Sigmoid colon (tissue), 7 donors: Measurements from ENCODE around the gene ZNF302. TPM values are rescaled to one million over a fixed set of nuclear protein-coding genes. Genes with fewer than 3 reads are reported as not detected.

ENCODE experiments used
- DNase-seq: peaks from one replicate; pipeline ENCODE4 v3.0.0-alpha.2; 2019
- H3K27ac ChIP-seq, 4 donors: fragments of 200-600 bp; sonication (generic); one replicate each; pipeline ENCODE4 v1.5.1; 2016 to 2019; ENCODE audit warnings: mild to moderate bottlenecking in 1 of 4
- H3K27me3 ChIP-seq, 3 donors: fragments of 200-600 bp; sonication (generic); one replicate each; pipeline ENCODE4 v1.5.1; 2019; ENCODE audit warnings: mild to moderate bottlenecking in 1 of 3
- H3K36me3 ChIP-seq, 4 donors: fragments of 200-600 bp; sonication (generic); one replicate each; pipeline ENCODE4 v1.5.1; 2016 to 2019
- H3K4me1 ChIP-seq, 4 donors: fragments of 200-600 bp; sonication (generic); one replicate each; pipeline ENCODE4 v1.5.1; 2017 to 2019
- H3K4me3 ChIP-seq, 4 donors: fragments of 200-600 bp; sonication (generic); one replicate each; pipeline ENCODE4 v1.5.1; 2017 to 2019; ENCODE audit warnings: mild to moderate bottlenecking in 2 of 4, moderate library complexity in 1 of 4
- H3K9me3 ChIP-seq, 4 donors: fragments of 200-600 bp in 3 of 4; sonication (generic) in 3 of 4; one replicate each; pipeline versions ENCODE4 v1.5.1 to v1.6.1; 2013 to 2019
- CTCF ChIP-seq, 4 experiments: fragments of 450-650 bp in 3 of 4; fragments of 200-600 bp in 1 of 4; IDR thresholded peaks; one replicate each; pipeline ENCODE4 v1.5.1; 2016 to 2019; ENCODE audit warnings: antibody characterized with exemption in 4 of 4, mild to moderate bottlenecking in 3 of 4, moderate library complexity in 2 of 4
- EP300 ChIP-seq, 4 donors: sonication (generic); formaldehyde crosslinking; IDR thresholded peaks; one replicate each; pipeline ENCODE4 v1.6.1; 2017; ENCODE audit warnings: antibody characterized with exemption in 4 of 4
- POLR2A ChIP-seq, 2 donors: fragments of 450-650 bp; IDR thresholded peaks; one replicate each; pipeline ENCODE4 v1.6.1; 2016; ENCODE audit warnings: antibody characterized with exemption in 2 of 2, mild to moderate bottlenecking in 2 of 2, moderate library complexity in 2 of 2
- POLR2AphosphoS5 ChIP-seq, 4 donors: sonication (generic); formaldehyde crosslinking; IDR thresholded peaks; one replicate each; pipeline ENCODE4 v1.6.1; 2017; ENCODE audit warnings: antibody characterized with exemption in 4 of 4
- WGBS, 2 donors: extraction: QIAGEN DNeasy Blood & Tissue Kit; methylation state at CpG; one replicate each; pipeline ENCODE4 v1.1.7; 2013; 5-methylcytosine and 5-hydroxymethylcytosine counted together
- intact Hi-C: fragments of 100-400 bp; cut with DNase I; formaldehyde crosslinking; loops from one replicate; pipeline ENCODE4 v1.15.1; 2023
- polyA plus RNA-seq, 3 donors: library from polyadenylated mRNA; stranded (reverse); fragments of 200-250 nt; gene quantifications; one replicate each; pipeline ENCODE4 v1.2.3, GENCODE V29; 2013
- total RNA-seq, 4 donors: library from RNA; depleted of rRNA; stranded (reverse); fragments of >200 nt; gene quantifications; one replicate each; pipeline ENCODE4 v1.1.0, GENCODE V29; 2016
- donor health status: healthy with polysubstance abuse.
- donor health status: Bipolar disorder and iron deficiency.
- donor health status: healthy.

ZNF302 gene
- total and polyA plus RNA-seq, 7 donors = 7.4 to 40.6 (median 22.7) TPM

- Histone ChIP-seq H3K4me3 (no peak overlapping the region), H3K36me3 (no peaks in the 10 kb centered on the region), H3K9me3 (no peaks in the 10 kb centered on the region), H3K27ac (no peak overlapping the region), H3K4me1 (no peaks in the 10 kb centered on the region), H3K27me3 (no peaks in the 10 kb centered on the region)
- DNase-seq = no peak
- 60 to 72% methylated on average over 5 of the region's 5 CpGs for WGBS, 2 donors
- intact Hi-C loops = no loop called here
- TF ChIP-seq POLR2A (IDR thresholded peaks at IDR 0.05) = no peak
- TF ChIP-seq POLR2AphosphoS5 (IDR thresholded peaks at IDR 0.05) = no peak
- no peak for TF ChIP-seq EP300 (IDR thresholded peaks at IDR 0.05)
- TF ChIP-seq CTCF (IDR thresholded peaks at IDR 0.05) = no peak
These were observed 31.9 kb upstream of the ZNF302 start for GRCh38 chr19:34645551-34645950.

- TF ChIP-seq EP300 (IDR thresholded peaks at IDR 0.05) (no peak), POLR2A (IDR thresholded peaks at IDR 0.05) (no peak), POLR2AphosphoS5 (IDR thresholded peaks at IDR 0.05) (no peak)
- no peak for DNase-seq
- Histone ChIP-seq H3K4me3 (no peak overlapping the region), H3K4me1 (no peaks in the 10 kb centered on the region), H3K36me3 (no peaks in the 10 kb centered on the region), H3K9me3 (peaks cover 0 to 3% (median 0%) of the 10 kb centered on the region in 4 donors), H3K27me3 (no peaks in the 10 kb centered on the region), H3K27ac (no peak overlapping the region)
- intact Hi-C loops = no loop called here
- 87 to 95% methylated on average over 9 of the region's 9 CpGs for WGBS, 2 donors
These were observed 27.5 kb upstream of the ZNF302 start for GRCh38 chr19:34649886-34650543.

- no peak for TF ChIP-seq POLR2AphosphoS5 (IDR thresholded peaks at IDR 0.05)
- Histone ChIP-seq H3K27ac (no peak overlapping the region), H3K4me3 (no peak overlapping the region), H3K9me3 (peaks cover 0 to 3% (median 1%) of the 10 kb centered on the region in 4 donors), H3K36me3 (no peaks in the 10 kb centered on the region), H3K27me3 (no peaks in the 10 kb centered on the region), H3K4me1 (no peaks in the 10 kb centered on the region)
- WGBS, 2 donors = 75 to 76% methylated on average over 2 of the region's 2 CpGs
- DNase-seq = no peak
- intact Hi-C loops = no loop called here
These were observed 25.7 kb upstream of the ZNF302 start for GRCh38 chr19:34651747-34652146.

GRCh38 chr19:34654796-34655195, 22.7 kb upstream of the ZNF302 start:
- intact Hi-C loops = no loop called here
- peaks cover 0 to 3% (median 1%) of the 10 kb centered on the region in 4 donors for H3K9me3 ChIP-seq
- 40 to 57% methylated on average over 2 of the region's 2 CpGs for WGBS, 2 donors
- H3K27me3 ChIP-seq = no peaks in the 10 kb centered on the region
- H3K4me3 ChIP-seq = no peak overlapping the region
- TF ChIP-seq CTCF (IDR thresholded peaks at IDR 0.05) (no peak), POLR2A (IDR thresholded peaks at IDR 0.05) (no peak), POLR2AphosphoS5 (IDR thresholded peaks at IDR 0.05) (no peak), EP300 (IDR thresholded peaks at IDR 0.05) (no peak)
- H3K4me1 ChIP-seq = no peaks in the 10 kb centered on the region
- no peak overlapping the region for H3K27ac ChIP-seq
- no peaks in the 10 kb centered on the region for H3K36me3 ChIP-seq
- DNase-seq = no peak

GRCh38 chr19:34655651-34656050, 21.8 kb upstream of the ZNF302 start:
- intact Hi-C loops = no loop called here
- H3K27ac ChIP-seq = no peak overlapping the region
- H3K4me3 ChIP-seq = no peak overlapping the region
- H3K9me3 ChIP-seq = peaks cover 0 to 3% (median 1%) of the 10 kb centered on the region in 4 donors
- no peak for DNase-seq
- TF ChIP-seq POLR2AphosphoS5 (IDR thresholded peaks at IDR 0.05) = no peak
- TF ChIP-seq POLR2A (IDR thresholded peaks at IDR 0.05) = no peak
- no peak for TF ChIP-seq EP300 (IDR thresholded peaks at IDR 0.05)
- TF ChIP-seq CTCF (IDR thresholded peaks at IDR 0.05) = no peak
- no peaks in the 10 kb centered on the region for H3K36me3 ChIP-seq
- 61 to 70% methylated on average over 2 of the region's 2 CpGs for WGBS, 2 donors
- no peaks in the 10 kb centered on the region for H3K27me3 ChIP-seq
- no peaks in the 10 kb centered on the region for H3K4me1 ChIP-seq

GRCh38 chr19:34661357-34661756, 16.1 kb upstream of the ZNF302 start:
- Histone ChIP-seq H3K9me3 (no peaks in the 10 kb centered on the region), H3K27ac (no peak overlapping the region), H3K36me3 (no peaks in the 10 kb centered on the region), H3K27me3 (no peaks in the 10 kb centered on the region), H3K4me1 (no peaks in the 10 kb centered on the region), H3K4me3 (no peak overlapping the region)
- no peak for TF ChIP-seq CTCF (IDR thresholded peaks at IDR 0.05)
- TF ChIP-seq POLR2A (IDR thresholded peaks at IDR 0.05) = no peak
- WGBS, 2 donors = 88 to 92% methylated on average over 3 of the region's 3 CpGs
- intact Hi-C loops = no loop called here
- no peak for DNase-seq
